RWPE2 (cell line): ENCODE measurements around the gene SS18L1.

ENCODE experiments used
- ATAC-seq: fragments of 200-7000 bp; cut with Tn5 transposase; 3 replicates; pipeline ENCODE4 v1.9.1; 2021; ENCODE audit warnings: low read depth
- DNase-seq: peaks from one replicate; pipeline ENCODE4 v3.0.0-alpha.2; 2020; ENCODE audit warnings: low spot score
- H3K27ac ChIP-seq: fragments of 450-650 bp; 2 replicates; pipeline ENCODE4 v1.5.1; 2017; ENCODE audit warnings: mild to moderate bottlenecking; ENCODE audit not compliant: poor library complexity, severe bottlenecking
- H3K27me3 ChIP-seq: fragments of 250-450 bp; sonication (Bioruptor Pico); 2 replicates; pipeline ENCODE4 v1.5.1; 2021; ENCODE audit warnings: mild to moderate bottlenecking, moderate library complexity; ENCODE audit not compliant: insufficient read depth, poor library complexity, severe bottlenecking
- H3K36me3 ChIP-seq: fragments of 250-450 bp; sonication (Bioruptor Pico); 2 replicates; pipeline ENCODE4 v1.5.1; 2020; ENCODE audit warnings: low read depth, mild to moderate bottlenecking, moderate library complexity
- H3K4me1 ChIP-seq: fragments of 250-450 bp; sonication (Bioruptor Pico); 2 replicates; pipeline ENCODE4 v1.5.1; 2021; ENCODE audit warnings: mild to moderate bottlenecking, moderate library complexity; ENCODE audit not compliant: insufficient read depth, poor library complexity, severe bottlenecking
- H3K4me3 ChIP-seq: fragments of 250-450 bp; sonication (Bioruptor Pico); 2 replicates; pipeline ENCODE4 v1.5.1; 2021; ENCODE audit warnings: mild to moderate bottlenecking, moderate library complexity; ENCODE audit not compliant: severe bottlenecking
- H3K9me3 ChIP-seq: fragments of 250-450 bp; sonication (Bioruptor Pico); 2 replicates; pipeline ENCODE4 v1.5.1; 2021; ENCODE audit warnings: mild to moderate bottlenecking, moderate library complexity; ENCODE audit not compliant: severe bottlenecking
- CTCF ChIP-seq: fragments of 450-650 bp; IDR thresholded peaks from one replicate; pipeline ENCODE4 v1.5.1; 2017; ENCODE audit warnings: mild to moderate bottlenecking, moderate library complexity; ENCODE audit not compliant: poor library complexity, severe bottlenecking

Gene SS18L1

GRCh38 chr20:62228982-62229545, 85.5 kb downstream of the SS18L1 start:
- no peaks in the 10 kb centered on the region for H3K36me3 ChIP-seq

GRCh38 chr20:62229667-62230066, 86.1 kb downstream of the SS18L1 start:
- Histone ChIP-seq H3K4me3 (no peak overlapping the region), H3K9me3 (no peaks in the 10 kb centered on the region), H3K4me1 (no peaks in the 10 kb centered on the region), H3K36me3 (no peaks in the 10 kb centered on the region), H3K27me3 (peaks cover 24% of the 10 kb centered on the region), H3K27ac (no peak overlapping the region)
- ATAC-seq, result no peak
- DNase-seq, result no peak
- no peak for TF ChIP-seq CTCF

More at GRCh38 chr20:62228982-62229545, 85.5 kb downstream of the SS18L1 start:
- H3K9me3 ChIP-seq, result no peaks in the 10 kb centered on the region
- ATAC-seq, result no peak
- H3K4me1 ChIP-seq, result no peaks in the 10 kb centered on the region
- no peak overlapping the region for H3K4me3 ChIP-seq
- H3K27ac ChIP-seq, result no peak overlapping the region
- TF ChIP-seq CTCF, result no peak
- H3K27me3 ChIP-seq, result peaks cover 30% of the 10 kb centered on the region
- DNase-seq, result no peak

GRCh38 chr20:62230276-62230675, 86.7 kb downstream of the SS18L1 start:
- Histone ChIP-seq H3K4me3 (no peak overlapping the region), H3K9me3 (no peaks in the 10 kb centered on the region), H3K27ac (no peak overlapping the region), H3K4me1 (no peaks in the 10 kb centered on the region), H3K36me3 (no peaks in the 10 kb centered on the region), H3K27me3 (peaks cover 18% of the 10 kb centered on the region)
- DNase-seq, result no peak
- no peak for ATAC-seq
- no peak for TF ChIP-seq CTCF

- Histone ChIP-seq H3K4me1 (no peaks in the 10 kb centered on the region), H3K4me3 (no peak overlapping the region), H3K27ac (no peak overlapping the region), H3K27me3 (peaks cover 15% of the 10 kb centered on the region), H3K9me3 (no peaks in the 10 kb centered on the region), H3K36me3 (no peaks in the 10 kb centered on the region)
- no peak for DNase-seq
- no peak for ATAC-seq
- no peak for TF ChIP-seq CTCF
Measured at GRCh38 chr20:62230696-62231095, 87.1 kb downstream of the SS18L1 start.

GRCh38 chr20:62231292-62231691, 87.7 kb downstream of the SS18L1 start:
- H3K9me3 ChIP-seq, result no peaks in the 10 kb centered on the region
- no peaks in the 10 kb centered on the region for H3K36me3 ChIP-seq
- ATAC-seq (no peak), DNase-seq (no peak)
- no peak for TF ChIP-seq CTCF
- no peak overlapping the region for H3K27ac ChIP-seq
- H3K4me3 ChIP-seq, result no peak overlapping the region
- peaks cover 9% of the 10 kb centered on the region for H3K27me3 ChIP-seq
- no peaks in the 10 kb centered on the region for H3K4me1 ChIP-seq
